ENCODE data around the gene BCAR3.

BCAR3 gene

DNA sequence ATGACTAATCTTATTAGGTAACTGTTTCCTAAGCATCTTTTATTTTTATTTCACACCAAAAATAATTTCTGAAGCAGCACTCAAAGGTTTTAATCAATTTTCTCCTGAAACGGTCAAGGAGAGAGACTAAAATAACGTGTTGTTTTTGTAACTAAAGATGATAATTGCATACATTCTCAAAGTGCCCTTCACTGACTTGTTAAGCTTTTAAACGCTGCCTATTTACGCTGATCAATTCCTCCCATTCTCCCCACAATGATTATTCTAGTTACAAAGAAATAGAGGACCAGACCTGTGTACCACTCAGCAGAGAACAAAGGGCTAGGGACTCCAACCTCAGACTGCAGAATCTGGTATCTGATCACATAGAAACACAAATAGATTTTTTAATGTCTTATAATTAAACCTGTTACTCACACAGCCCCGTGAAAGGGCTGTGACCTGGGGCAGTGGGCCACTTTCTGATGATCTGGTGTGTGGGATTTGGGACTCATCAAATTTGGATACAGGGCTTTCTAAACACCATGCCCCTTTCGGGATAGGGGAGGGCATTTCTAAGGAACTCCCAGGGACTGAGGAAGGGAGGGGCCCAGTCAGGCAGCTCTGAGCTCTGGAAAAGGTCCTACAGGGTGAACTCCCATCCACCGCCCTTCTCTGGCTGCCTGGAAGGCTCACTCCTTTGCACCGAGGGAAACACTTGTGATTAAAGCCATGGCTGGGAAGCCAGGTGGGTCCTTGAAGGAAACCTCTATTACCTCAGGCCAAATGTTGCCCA, 65.2 kb downstream of the BCAR3 start:
- no peak for DNase-seq (ENCODE audit: low read depth in 3 of 3)

DNA sequence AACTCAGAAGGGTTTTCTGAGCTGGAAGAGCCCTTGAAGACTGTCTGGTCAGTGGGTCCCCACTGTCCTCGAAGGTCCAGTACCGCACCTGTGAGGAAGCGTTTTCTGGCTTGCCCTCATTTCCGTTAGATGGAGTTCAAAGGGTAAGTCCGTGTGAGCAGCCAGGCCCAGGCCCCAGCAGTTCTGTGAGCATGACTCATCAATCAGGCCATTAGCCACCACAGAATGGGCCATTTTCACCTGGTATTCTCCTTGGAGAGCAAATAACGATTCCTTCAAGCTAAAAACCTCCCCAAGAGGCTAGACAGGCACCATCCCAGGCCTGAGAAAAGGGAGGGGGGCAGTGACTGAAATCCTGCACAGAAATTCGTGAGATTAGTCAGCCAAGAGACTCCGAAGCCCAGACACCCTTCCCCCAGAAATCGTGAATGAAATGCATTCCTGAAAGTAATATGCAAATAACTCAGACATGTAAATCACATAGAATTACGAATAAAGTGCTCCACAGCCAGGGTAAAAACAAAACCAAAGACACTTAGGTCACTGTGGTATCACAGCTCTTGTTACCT, 66.0 kb downstream of the BCAR3 start:
- peak in 1 of 3 experiments; percentile 17 for DNase-seq (ENCODE audit: low read depth in 3 of 3)

DNA sequence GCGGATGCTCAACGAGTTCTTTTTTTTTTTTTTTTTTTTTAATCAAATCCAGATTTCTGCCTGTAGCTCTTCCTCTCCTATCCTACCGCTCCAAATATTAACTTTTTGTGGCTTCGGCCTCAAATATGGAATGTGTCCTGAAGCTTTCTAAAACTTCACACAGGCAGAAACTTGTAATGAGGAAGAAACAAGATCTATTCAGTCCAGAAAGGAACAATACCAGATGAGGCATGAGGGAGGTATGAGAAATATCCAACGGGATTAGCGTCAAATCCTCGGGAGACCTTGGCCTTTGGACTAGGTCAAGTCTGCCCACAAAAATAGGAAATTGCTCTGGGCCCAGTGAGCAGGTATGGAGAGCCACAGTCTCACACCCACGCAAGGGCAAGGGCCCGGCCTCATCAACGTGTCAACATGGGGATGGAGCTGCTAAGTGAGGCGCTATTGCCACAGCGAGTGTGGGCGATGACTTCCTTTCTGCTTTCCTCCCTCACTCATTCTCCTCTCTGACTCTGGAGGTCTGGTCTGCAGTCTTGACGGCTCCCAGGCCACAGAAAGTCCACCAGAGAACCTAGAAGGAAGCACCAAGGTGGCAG, 66.6 kb downstream of the BCAR3 start:
- DNase-seq (ENCODE audit: low read depth in 3 of 3), result peak in 1 of 3 experiments; percentile 21

DNA sequence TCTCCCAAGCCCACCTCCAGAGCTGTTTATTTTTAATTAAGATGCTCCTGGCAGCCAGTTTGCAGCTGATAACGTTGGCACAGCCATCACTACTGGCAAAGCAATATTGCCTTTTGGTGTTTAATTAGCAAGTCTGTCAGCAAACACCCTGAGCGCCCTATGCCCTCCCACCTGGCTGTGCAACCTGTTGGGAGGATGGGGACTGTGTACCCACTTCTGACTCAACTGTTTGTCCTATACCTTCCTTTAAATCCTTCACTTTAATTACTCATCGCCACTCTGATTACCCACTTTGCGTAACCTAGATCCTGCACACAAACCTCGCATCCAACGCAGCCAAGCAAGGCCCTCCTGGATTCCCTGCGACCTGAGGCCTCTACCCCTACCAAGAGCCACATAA, 67.1 kb downstream of the BCAR3 start:
- DNase-seq (ENCODE audit: low read depth in 3 of 3), result no peak

DNA sequence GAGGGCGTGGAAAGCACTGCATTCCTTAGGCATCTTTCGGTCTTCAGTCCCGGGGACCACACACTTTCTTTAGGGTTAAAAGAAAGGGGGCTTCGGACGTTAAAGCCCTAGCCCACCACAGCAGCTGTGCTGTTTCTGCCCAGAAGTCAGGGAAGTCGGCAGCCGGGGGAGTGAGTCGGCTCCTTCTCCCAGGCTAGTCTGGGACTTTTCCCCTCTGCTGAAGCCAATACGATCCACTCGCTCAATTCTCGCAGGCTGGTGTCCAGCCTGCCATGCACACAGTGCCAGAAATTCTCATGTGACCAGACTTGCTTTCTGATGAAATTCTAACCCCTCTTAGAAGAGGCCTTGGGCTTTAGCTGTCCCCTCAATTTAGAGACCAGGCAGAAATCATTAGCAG, 67.7 kb downstream of the BCAR3 start:
- no peak for DNase-seq (ENCODE audit: low read depth in 3 of 3)

DNA sequence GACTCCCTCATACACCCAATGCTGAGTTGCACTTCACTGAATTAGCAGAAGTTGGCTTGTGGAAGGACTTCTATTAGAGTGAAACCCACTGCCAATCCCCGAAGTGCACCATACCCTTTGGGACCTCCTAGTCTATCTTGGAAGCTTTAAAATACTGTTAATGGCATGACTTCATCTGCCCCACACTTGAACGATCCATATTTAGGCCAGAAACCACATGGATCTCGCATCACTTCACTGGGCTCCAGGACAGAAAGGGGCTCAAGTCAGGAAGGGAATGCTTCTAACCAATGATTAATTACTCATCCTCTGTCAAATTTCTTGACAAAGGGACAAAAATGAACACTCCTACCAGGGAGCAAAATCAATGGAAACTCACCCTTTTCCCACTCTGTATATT, 69.1 kb downstream of the BCAR3 start:
- no peak for DNase-seq (ENCODE audit: low read depth in 3 of 3)

DNA sequence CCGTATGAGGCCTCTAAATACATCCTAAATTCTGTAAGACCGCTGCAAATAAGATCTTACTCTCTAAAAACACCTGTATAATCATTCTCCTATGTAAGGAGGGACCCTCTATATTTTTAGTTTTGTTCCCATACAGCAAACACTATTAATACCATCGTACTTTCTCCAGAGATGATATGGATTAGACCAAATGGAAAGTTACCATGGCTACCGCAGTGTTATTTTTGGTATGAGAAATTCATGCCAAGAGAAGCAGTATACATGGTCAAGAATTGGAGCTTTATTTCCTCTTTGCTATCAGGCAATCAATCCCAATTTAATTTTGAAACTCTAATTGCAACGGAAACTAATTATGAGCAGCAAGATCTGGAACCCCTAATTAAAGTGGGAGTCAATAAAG, 70.0 kb downstream of the BCAR3 start:
- DNase-seq (ENCODE audit: low read depth in 3 of 3), result no peak

DNA sequence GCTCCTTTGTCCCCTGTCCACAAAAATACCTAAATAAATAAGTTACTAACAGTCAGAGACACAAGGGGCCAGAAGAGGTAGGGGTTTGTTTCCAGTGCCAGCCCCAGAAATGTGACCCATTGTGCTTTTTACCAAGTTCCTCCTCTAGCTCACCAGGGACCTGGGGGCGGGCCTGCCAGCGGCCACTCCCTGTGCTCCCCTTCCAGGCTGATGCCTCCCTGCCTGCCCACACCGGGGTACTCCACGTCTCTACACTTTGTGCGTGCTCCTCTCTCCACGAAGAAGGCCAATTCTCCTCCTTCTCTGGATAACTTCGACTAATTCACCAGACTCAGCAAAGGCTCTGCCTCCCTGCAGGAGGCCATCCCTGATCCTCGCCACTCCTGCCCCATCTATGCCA, 72.1 kb downstream of the BCAR3 start:
- no peak for DNase-seq (ENCODE audit: low read depth in 3 of 3)

DNA sequence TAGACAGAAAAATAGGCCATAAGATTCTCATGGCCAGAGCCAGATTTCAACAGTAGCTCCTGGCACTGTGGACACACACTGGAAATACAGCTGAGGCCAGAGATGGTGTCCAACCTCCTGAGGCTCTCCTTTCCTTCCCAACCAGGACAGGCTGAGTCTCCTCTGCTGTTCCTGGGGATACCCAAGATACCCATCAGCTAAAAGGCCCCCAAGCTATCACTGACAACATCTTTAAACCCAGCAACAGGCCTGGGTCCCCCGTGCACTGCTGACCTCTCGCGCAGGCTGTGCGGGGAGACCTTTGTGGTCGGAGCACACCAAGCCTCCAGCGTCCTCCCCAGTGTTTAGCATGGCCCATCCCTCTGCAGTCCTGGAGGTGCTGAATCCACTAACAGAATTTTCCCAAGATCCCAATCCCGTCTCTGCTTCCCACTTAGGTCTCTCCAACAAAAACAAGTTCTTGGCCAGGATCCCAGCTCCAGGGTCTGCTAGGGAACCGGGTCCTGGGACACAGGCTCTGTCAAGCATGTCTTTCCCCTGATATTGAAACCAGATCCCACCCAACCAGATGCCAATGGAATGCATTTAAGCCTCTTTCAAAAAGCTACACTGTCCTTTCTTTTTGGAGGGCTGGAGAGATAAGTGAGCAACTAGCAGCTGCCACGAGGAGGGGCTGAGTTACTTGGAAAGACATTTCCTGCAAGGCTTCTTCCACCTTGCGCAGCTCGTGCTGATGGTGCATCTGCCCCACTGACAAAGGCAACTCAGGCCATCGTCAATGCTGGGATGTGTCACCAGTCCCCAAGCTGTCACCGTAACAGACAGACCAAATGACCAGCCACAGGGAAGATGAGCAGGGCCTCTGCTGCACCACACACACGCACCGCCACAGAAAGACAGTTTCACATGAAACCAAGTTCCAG, 73.2 kb downstream of the BCAR3 start:
- no peak for DNase-seq (ENCODE audit: low read depth in 3 of 3)

DNA sequence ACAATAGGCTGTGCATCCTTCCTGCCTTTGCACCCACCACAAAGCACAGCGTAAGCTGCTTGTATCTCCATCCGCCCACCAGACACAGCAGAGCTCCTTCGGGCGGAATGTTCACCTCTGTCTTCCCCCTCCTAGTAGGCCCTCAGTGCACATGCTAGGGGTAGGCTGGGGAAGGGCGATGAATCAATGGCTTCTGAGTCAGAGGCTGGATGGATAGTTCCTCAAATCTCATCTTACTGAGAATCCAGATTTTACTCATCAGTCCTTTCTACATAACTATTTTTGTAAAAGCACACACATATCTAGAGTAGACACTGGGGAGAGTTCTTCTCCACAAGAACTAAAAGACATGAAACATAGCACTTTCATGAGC, 73.8 kb downstream of the BCAR3 start:
- peak in 1 of 3 experiments; percentile 28 for DNase-seq (ENCODE audit: low read depth in 3 of 3)

DNA sequence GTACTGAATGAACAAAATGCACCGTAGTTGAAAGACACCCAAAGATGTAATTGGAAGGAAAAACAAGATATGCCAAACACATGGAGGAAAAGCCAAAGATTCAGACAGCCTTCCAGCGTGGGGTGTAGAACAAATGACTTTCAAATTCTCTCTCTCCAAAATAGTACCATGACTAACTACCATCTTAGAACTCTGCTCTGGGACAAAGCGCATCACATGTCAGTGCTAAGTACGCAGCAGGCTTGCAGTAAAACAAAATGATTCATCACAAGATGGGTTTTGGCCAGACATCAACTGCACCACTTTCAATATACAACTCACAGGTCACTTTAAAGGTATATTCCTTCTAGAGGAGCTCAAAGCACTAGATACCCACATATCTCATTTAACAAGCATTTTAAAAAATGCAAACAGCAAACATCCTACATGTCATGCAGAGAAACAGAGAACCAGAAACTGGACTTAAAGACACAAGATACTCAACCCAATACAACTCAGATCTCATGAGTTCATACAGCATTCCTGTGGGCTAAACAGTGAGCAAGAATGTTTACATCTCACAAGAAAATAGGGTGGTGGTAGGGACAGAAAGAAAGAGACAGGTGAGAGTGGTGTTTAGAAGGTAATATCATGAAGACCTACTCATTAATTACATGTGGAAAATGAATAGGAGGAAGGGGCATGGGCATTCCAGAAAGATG, 75.7 kb downstream of the BCAR3 start:
- DNase-seq (ENCODE audit: low read depth in 3 of 3), result no peak

DNA sequence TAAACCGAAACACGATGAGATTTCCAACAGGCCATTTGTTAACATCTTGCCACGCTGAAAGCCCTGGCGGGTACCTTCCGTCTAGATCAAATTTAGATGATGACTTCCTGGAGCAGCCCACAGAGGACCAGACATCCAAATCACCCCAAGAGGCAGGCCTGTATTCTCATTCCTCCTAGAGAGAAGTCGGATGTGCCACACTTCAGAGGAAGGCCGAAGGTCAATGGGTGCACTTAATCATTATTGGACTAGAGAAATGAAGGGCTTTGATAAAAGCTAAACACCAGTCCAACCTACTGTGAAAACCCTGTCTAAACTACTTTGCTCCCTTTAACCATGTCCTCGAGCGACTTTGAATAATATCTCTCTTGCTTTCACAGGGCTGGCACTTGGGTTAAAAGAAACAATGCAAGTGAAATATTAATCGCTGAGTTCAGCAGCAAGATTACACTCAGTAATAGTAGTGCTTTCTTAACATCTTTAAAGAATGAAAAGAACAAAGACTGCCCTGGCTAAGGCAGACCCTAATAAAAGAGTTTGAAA, 76.5 kb downstream of the BCAR3 start:
- DNase-seq (ENCODE audit: low read depth in 3 of 3), result no peak

DNA sequence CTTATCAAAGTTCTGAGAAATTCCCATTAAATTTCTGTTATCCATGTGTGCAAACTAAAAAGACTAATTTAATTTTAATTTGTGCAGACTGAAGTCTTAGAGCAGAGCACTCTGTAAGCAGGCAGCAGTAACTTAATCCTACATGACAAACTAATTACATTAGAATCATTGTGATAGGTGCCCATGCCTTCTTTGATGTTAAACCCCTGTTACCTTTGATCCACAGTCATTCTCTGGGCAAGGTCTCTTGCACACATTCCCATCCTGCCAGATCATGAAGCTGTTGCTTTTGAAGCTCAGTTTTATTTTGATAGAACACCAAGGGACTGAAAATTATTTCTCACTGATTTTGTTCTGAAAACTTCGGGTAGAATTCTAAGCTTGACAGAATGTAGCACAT, 77.2 kb downstream of the BCAR3 start:
- no peak for DNase-seq (ENCODE audit: low read depth in 3 of 3)

DNA sequence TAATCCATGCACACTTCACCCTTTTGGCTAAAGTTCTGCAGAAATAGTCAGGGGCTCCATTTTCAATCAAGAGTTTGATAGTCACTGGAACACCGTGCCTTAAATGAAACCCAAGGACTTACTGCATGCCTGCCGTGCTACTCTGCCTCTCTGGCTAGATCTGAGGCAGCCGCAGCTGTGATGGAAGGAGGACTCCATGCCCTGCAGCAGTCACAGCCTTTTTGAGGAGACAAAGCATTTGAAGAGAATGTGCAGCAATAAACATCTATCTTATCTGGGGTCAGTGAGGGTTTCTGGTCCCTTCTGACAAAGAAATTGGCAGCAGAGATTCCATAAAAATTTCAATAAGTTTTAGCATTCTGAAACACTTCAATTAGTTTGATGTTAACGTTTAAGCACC, 78.0 kb downstream of the BCAR3 start:
- DNase-seq (ENCODE audit: low read depth in 3 of 3), result no peak

DNA sequence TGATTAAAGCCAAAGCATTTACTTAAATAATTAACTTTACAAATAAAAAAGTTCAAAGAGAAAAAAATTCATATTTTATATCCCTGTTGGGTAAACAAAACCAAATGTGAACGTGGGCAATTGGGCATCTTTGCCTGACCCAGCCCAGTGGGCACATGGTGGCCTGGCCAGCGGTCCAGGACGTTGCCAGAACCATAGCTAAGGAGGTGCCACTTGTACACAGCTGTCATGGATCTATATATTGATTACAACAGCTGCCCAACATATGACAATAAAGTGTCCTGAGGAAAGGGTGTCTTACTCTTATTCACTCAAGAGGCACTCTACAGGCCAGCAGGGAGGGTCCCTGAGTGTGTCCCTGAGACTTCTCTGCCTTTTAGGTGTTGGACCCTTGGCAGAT, 78.5 kb downstream of the BCAR3 start:
- no peak for DNase-seq (ENCODE audit: low read depth in 3 of 3)

DNA sequence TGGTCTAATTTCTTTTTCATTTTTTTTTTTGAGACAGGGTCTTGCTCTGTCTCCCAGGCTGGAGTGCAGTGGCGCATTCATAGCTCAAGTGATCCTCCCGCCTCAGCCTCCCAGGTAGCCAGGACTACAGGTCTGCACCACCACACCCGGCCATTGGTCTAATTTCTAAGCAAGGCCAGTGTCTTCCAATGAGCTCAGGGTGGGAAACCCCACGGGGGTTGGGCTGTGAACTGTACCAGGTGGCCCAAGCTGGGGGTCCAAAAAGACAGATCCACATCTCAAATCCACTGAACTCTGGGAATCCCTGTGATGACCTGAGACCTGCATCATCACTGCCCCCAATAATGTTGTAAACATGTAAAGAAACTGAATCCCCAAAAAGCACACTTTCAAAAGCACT, 79.5 kb downstream of the BCAR3 start:
- DNase-seq (ENCODE audit: low read depth in 3 of 3), result no peak

DNA sequence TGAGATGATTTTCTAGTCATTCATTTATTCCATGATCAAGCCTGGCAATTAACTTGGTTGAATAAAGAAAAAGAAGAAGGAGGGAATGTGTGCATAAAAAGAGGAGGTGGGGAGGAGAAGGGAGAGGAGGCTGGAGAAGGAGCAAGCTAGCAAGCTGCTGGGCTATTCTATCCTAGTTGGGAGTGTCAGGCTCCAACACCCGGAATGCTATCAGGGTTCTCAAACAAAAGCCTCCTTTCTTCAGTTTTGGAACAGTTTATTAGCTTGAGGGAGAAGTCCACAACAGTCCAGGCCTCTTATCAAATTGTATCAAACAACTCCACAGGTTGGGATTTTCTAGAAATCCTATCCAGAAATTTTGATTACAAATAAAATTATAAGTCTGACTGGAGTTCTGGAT, 80.0 kb downstream of the BCAR3 start:
- DNase-seq (ENCODE audit: low read depth in 3 of 3), result no peak

DNA sequence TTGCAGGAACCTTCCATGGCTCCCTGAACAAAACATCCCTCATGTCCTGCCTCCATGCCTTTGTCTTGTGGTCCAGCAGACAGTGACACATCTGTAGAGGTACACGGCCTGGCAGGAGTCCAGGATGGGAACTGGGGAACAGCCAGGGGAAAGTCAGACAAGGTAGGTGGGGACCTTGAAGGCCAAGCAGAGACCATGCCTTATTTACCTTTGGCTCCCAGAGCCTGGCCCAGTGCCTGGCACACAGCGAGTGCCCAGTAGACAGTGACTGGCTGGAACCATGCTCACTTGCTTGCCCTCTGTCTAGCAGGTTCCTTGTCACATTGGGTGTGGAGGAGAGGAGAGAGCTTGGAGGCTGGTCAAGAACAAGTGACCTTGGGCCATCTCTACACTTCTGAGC, 81.0 kb downstream of the BCAR3 start:
- DNase-seq (ENCODE audit: low read depth in 3 of 3), result no peak

DNA sequence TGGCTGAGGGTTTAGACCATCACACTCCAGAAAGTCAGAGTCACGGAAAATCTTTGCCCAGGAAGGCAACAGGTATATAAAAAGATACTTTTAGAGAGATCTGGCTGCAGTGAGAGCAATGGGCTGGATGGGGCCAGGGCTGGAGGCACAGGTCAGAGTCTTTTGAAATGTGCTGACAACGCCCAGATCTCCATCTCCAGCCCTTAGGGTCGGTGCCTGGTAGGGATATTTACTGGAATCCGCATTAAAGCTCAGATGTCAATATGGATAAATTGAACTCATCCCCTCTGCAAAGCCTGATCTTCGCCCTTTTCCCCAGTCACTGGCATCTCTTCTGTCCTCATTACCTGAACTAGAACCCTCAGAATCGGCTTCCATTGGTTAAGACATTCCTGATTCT, 82.2 kb downstream of the BCAR3 start:
- DNase-seq (ENCODE audit: low read depth in 3 of 3), result no peak

DNA sequence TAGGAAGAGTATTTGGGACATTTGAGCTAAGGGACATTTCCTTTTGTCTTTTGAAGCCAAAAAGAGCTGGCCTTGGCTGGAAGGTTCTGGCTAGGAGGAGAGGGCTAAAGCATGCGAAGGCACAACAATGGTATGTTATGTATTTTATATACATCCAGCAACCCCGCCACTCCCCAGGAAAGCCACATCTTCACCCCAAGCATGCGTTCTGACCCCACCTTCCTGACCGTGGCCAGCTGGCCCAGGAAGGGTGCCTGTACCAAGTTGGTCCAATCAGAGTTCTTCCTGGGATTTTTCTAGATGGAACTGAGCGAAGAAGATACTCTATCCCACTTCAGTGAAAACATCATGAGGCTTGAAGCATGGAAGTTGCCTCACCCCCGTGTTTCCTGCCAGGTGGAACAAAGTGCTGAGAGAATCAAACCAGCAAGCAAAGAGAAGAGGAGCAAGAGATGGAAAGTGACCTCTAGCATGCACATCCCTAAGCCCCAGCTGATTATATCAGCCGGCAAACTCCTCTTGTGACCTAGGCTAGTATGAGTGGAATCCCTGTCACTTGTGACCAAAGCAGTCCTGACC, 82.7 kb downstream of the BCAR3 start:
- no peak for DNase-seq (ENCODE audit: low read depth in 3 of 3)

DNA sequence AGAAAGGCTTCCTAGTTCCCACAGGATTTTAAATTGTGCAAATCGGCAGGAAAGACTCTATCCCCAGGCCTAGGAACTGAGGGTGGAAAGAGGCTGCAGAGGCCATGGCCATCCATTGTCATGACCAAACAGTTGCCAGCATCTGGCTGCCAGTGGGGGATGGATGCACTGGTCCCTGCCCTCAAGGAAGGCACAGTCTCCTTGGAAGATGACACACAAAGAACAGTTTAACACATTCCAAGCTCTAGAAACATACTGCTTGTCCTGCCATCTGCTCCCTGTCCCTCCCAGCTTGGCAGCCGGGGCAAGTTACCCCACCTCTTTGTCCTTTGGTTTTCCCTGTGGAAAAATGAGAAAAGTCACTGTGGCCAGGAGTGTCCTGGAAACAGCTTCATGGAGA, 83.2 kb downstream of the BCAR3 start:
- no peak for DNase-seq (ENCODE audit: low read depth in 3 of 3)

All from stimulated activated CD4-positive, alpha-beta T cell treated with anti-CD3 and anti-CD28 coated beads, TNF-alpha, amount 100 ng/mL, for 4 hours (primary cell).